Loucy (cell line): ENCODE results near the gene STRADA.

ENCODE experiments used
- H2AFZ ChIP-seq: fragments of 200-600 bp; sonication (generic); 2 replicates; pipeline ENCODE4 v1.6.0; 2016; ENCODE audit warnings: antibody characterized with exemption, mild to moderate bottlenecking, low read length, moderate library complexity
- H3F3A ChIP-seq: fragments of 200-600 bp; 2 replicates; pipeline ENCODE4 v1.6.0; 2016; ENCODE audit warnings: antibody characterized with exemption, low read depth, mild to moderate bottlenecking
- H3K27me3 ChIP-seq: fragments of 200-600 bp; sonication (generic); 2 replicates; pipeline ENCODE4 v1.6.1; 2014; ENCODE audit warnings: low read length, mild to moderate bottlenecking; ENCODE audit not compliant: insufficient read depth, poor library complexity, severe bottlenecking
- H3K36me3 ChIP-seq: fragments of 200-600 bp; sonication (generic); 2 replicates; pipeline ENCODE4 v1.6.1; 2016; ENCODE audit warnings: low read length; ENCODE audit not compliant: insufficient read depth
- H3K4me1 ChIP-seq: fragments of 200-600 bp; sonication (generic); 2 replicates; pipeline ENCODE4 v1.5.1; 2014; ENCODE audit warnings: low read length, mild to moderate bottlenecking; ENCODE audit not compliant: insufficient read depth, poor library complexity, severe bottlenecking
- H3K4me2 ChIP-seq: fragments of 200-600 bp; sonication (generic); 2 replicates; pipeline ENCODE4 v1.6.0; 2014; ENCODE audit warnings: antibody characterized with exemption, low read length, low read depth, mild to moderate bottlenecking; ENCODE audit not compliant: poor library complexity, severe bottlenecking
- H3K4me3 ChIP-seq: fragments of 200-600 bp; sonication (generic); 2 replicates; pipeline ENCODE4 v1.5.1; 2014; ENCODE audit warnings: low read length, mild to moderate bottlenecking, mixed read lengths; ENCODE audit not compliant: poor library complexity, severe bottlenecking
- H3K79me2 ChIP-seq: fragments of 200-600 bp; sonication (generic); 2 replicates; pipeline ENCODE4 v1.6.1; 2014; ENCODE audit warnings: low read length; ENCODE audit not compliant: insufficient read depth
- H3K9ac ChIP-seq: fragments of 200-600 bp; sonication (generic); 2 replicates; pipeline ENCODE4 v1.6.0; 2014; ENCODE audit warnings: mild to moderate bottlenecking, low read depth, low read length, moderate library complexity; ENCODE audit not compliant: poor library complexity, severe bottlenecking
- H3K9me2 ChIP-seq: fragments of 200-600 bp; sonication (generic); replicated peaks from 2 replicates; pipeline ENCODE4 v1.6.1; 2016; ENCODE audit warnings: low read depth, low read length, mixed read lengths
- H3K9me3 ChIP-seq: fragments of 200-600 bp; sonication (generic); 2 replicates; pipeline ENCODE4 v1.6.1; 2014; ENCODE audit warnings: mild to moderate bottlenecking, antibody characterized with exemption, low read length, low read depth; ENCODE audit not compliant: insufficient read depth
- H4K20me1 ChIP-seq: fragments of 200-600 bp; sonication (generic); 2 replicates; pipeline ENCODE4 v1.6.0; 2014; ENCODE audit warnings: antibody characterized with exemption, low read length, mild to moderate bottlenecking; ENCODE audit not compliant: insufficient read depth, poor library complexity, severe bottlenecking
- EZH2phosphoT487 ChIP-seq: fragments of 200-600 bp; IDR thresholded peaks from 2 replicates; pipeline ENCODE4 v1.6.1; 2018; ENCODE audit warnings: antibody characterized with exemption, mild to moderate bottlenecking, moderate library complexity, borderline replicate concordance
- TF ChIP-seq, protein P1 (sequence below): fragments of 200-600 bp; sonication (generic); conservative IDR thresholded peaks from 2 replicates; pipeline ENCODE4 v1.5.1; 2014; ENCODE audit warnings: mild to moderate bottlenecking, antibody characterized with exemption, low read length

Gene STRADA

DNA sequence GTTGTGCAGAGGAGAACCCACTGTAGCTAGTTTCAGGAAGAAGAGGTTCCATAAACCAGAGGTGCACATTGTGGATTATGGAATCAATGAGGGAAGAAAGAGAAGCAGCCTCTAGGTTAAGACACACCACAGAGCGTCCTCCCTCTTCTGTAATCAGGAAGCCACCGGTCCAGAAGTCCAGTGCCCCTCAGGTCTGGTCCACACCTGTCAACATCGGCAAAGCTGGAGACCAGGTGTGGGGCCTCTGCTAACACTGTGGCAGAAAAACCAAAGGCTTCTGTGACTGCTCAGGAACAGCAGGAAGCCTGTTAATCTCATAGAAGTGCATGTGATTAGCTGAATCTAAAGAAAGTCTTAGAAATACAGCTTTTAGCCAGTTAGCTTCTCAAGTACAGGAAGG is 65.0 kb downstream of the STRADA start:
- H3K9ac ChIP-seq, result no peak overlapping the region
- no peaks in the 10 kb centered on the region for H3F3A ChIP-seq
- H3K4me1 ChIP-seq, result no peaks in the 10 kb centered on the region
- H3K36me3 ChIP-seq, result peaks cover 36% of the 10 kb centered on the region; the same call in 1 of the 2 replicates
- no peak overlapping the region for H3K4me3 ChIP-seq
- H3K9me3 ChIP-seq, result no peaks in the 10 kb centered on the region
- H3K4me2 ChIP-seq, result no peak overlapping the region
- no peak overlapping the region for H2AFZ ChIP-seq
- H3K9me2 ChIP-seq, result no peaks in the 10 kb centered on the region
- TF ChIP-seq, protein P1, sequence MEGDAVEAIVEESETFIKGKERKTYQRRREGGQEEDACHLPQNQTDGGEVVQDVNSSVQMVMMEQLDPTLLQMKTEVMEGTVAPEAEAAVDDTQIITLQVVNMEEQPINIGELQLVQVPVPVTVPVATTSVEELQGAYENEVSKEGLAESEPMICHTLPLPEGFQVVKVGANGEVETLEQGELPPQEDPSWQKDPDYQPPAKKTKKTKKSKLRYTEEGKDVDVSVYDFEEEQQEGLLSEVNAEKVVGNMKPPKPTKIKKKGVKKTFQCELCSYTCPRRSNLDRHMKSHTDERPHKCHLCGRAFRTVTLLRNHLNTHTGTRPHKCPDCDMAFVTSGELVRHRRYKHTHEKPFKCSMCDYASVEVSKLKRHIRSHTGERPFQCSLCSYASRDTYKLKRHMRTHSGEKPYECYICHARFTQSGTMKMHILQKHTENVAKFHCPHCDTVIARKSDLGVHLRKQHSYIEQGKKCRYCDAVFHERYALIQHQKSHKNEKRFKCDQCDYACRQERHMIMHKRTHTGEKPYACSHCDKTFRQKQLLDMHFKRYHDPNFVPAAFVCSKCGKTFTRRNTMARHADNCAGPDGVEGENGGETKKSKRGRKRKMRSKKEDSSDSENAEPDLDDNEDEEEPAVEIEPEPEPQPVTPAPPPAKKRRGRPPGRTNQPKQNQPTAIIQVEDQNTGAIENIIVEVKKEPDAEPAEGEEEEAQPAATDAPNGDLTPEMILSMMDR, result no peak
- no peak for TF ChIP-seq EZH2phosphoT487
- no peaks in the 10 kb centered on the region for H3K27me3 ChIP-seq
- no peaks in the 10 kb centered on the region for H3K79me2 ChIP-seq
- no peaks in the 10 kb centered on the region for H4K20me1 ChIP-seq

DNA sequence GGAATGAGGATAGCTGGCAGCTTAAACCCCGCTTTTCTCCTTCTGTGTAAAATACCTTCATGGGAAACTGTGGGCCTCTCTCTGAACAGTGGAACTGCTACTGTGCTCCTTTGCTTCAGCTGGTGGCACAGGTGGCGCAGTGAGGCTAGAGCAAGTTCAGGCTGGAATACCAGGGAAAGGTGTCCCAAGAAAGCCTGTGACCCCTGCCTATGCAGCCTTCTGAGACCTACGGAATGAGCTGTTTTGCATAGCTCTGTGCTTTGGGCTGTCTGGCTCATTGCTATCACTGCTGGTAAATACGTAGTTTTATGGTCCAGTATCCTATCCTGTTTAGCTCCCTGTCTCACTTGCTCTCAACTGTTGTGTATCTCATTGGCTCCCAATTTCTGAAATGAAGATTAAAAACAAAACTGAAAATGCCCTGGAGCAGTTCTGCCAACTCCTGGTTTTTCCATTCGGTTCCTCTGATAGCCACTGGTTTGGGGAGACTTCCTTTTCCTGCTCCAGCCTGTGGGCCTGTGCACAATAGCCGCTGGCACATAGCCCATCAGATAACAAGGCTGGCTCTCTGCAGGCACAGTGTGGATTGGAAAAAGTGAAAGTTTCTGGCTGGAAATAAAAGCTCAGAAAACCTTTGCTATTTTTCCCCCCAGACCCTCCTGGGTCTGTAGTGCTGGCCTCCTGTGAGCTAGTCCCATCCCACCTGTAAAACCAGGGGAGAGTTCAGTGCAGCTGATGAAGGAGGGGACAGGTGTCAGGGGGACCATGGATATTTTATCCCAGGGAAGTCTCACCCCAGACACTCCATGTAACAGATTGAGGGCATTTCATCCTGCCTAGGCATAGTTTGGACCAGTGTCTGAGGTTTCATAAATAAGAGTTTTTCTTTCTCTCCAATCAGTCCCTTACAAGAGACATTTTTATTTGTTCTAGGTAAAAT is 65.7 kb downstream of the STRADA start:
- no peaks in the 10 kb centered on the region for H3K27me3 ChIP-seq
- no peaks in the 10 kb centered on the region for H3F3A ChIP-seq
- TF ChIP-seq, protein P1, result no peak
- no peak for TF ChIP-seq EZH2phosphoT487
- peaks cover 34% of the 10 kb centered on the region; the same call in 1 of the 2 replicates for H3K36me3 ChIP-seq
- H4K20me1 ChIP-seq, result no peaks in the 10 kb centered on the region
- H3K9me2 ChIP-seq, result no peaks in the 10 kb centered on the region
- no peak overlapping the region for H3K4me3 ChIP-seq
- no peaks in the 10 kb centered on the region for H3K9me3 ChIP-seq
- no peak overlapping the region for H2AFZ ChIP-seq
- no peak overlapping the region for H3K9ac ChIP-seq
- H3K79me2 ChIP-seq, result no peaks in the 10 kb centered on the region
- no peaks in the 10 kb centered on the region for H3K4me1 ChIP-seq
- H3K4me2 ChIP-seq, result no peak overlapping the region

DNA sequence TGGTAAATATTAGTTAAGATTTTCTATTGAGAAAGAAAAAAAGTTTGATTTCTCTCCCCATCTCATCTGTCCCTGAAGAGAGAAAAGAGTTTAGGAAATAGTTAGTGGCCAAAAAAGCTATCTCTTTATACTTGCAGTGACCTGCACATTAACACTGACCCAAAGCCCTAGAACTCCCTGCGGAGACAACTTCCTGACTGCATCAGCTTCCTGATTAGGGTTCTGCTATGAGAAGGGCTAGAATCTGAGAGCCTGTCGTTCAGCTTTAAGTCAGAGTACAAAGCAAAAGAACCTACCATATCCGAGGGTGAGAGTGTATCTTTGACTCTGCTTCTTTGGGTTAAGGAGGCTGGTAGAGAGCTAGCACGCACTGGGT is 66.4 kb downstream of the STRADA start:
- Histone ChIP-seq H3K27me3 (no peaks in the 10 kb centered on the region), H3K79me2 (no peaks in the 10 kb centered on the region), H3K9ac (no peak overlapping the region), H3K9me3 (no peaks in the 10 kb centered on the region), H3K36me3 (peaks cover 32% of the 10 kb centered on the region; the same call in 1 of the 2 replicates), H2AFZ (no peak overlapping the region), H3K4me3 (no peak overlapping the region), H3K4me2 (no peak overlapping the region), H3K9me2 (no peaks in the 10 kb centered on the region), H3F3A (no peaks in the 10 kb centered on the region), H3K4me1 (no peaks in the 10 kb centered on the region), H4K20me1 (no peaks in the 10 kb centered on the region)
- TF ChIP-seq, protein P1, result no peak
- no peak for TF ChIP-seq EZH2phosphoT487
